K562 (cell line): ENCODE results near the gene CDKN2AIPNL. TPM values are rescaled to one million over a fixed set of nuclear protein-coding genes. Genes with fewer than 3 reads are reported as not detected.

ENCODE experiments used
- ATAC-seq: fragments of 200-7000 bp; cut with Tn5 transposase; 3 replicates; pipeline ENCODE4 v1.9.1; 2020; ENCODE audit warnings: moderate library complexity
- BruUV-seq: library from RNA; stranded (reverse); fragments of 400-500 nt; replicated peaks from 2 replicates; lab custom pipeline; 2021; lab: Mats Ljungman, UMichigan
- CTCF ChIA-PET: fragments of 300-600 bp; formaldehyde crosslinking; extraction: SDS; loops from one replicate; lab custom pipeline; 2021; ENCODE audit warnings: low intra/inter-chr PET ratio; lab: Yijun Ruan, JAX
- POLR2A ChIA-PET: fragments of 300-600, 350-650 bp; sonication (Branson Sonifier 250); formaldehyde crosslinking; extraction: SDS; loops from one replicate; lab custom pipeline; 2021; ENCODE audit warnings: antibody characterized with exemption, inconsistent platforms; lab: Yijun Ruan, JAX
- DNase-seq, 4 experiments: peaks; one replicate each; pipeline versions ENCODE4 v3.0.0 to v3.0.0-alpha.2; 2011 to 2018; ENCODE audit warnings: low spot score in 3 of 4, mixed read lengths in 3 of 4; ENCODE audit errors: extremely low read depth in 1 of 4
- FAIRE-seq: peaks from 2 replicates; lab custom pipeline; 2011; peaks lifted over from hg19 to GRCh38; lab: Jason Lieb, UNC
- H2AFZ ChIP-seq: 2 replicates; pipeline ENCODE4 v1.6.0; 2011; ENCODE audit warnings: low read depth, low read length, control low read depth, inconsistent platforms
- H3K27ac ChIP-seq: fragments of 200-600 bp; 3 replicates; pipeline ENCODE4 v1.8.0; 2011; ENCODE audit warnings: low read depth, mild to moderate bottlenecking, control low read depth, inconsistent platforms, low read length, moderate library complexity, mixed read lengths; ENCODE audit errors: extremely low read depth
- H3K27me3 ChIP-seq, 2 experiments: fragments of 300-600 bp in 1 of 2; 2 replicates in 1 of 2; 3 replicates in 1 of 2; pipeline versions ENCODE4 v1.6.0 to v1.8.0; 2011; ENCODE audit warnings: inconsistent platforms in 2 of 2, low read length in 2 of 2, mild to moderate bottlenecking in 1 of 2, mixed read lengths in 1 of 2, moderate library complexity in 1 of 2; ENCODE audit not compliant: control insufficient read depth in 2 of 2, insufficient read depth in 2 of 2
- H3K36me3 ChIP-seq: fragments of 300-600 bp; 3 replicates; pipeline ENCODE4 v1.8.0; 2011; ENCODE audit warnings: mild to moderate bottlenecking, low read length, inconsistent platforms; ENCODE audit not compliant: control insufficient read depth, insufficient read depth
- H3K4me1 ChIP-seq, 2 experiments: fragments of 200-600 bp in 1 of 2; replicated peaks in 1 of 2; 2 replicates in 1 of 2; 3 replicates in 1 of 2; pipeline versions ENCODE4 v1.5.1 to v1.8.0; 2011; ENCODE audit warnings: inconsistent platforms in 2 of 2, low read length in 2 of 2, mild to moderate bottlenecking in 1 of 2, mixed read lengths in 1 of 2, moderate library complexity in 1 of 2; ENCODE audit not compliant: control insufficient read depth in 2 of 2, insufficient read depth in 2 of 2
- H3K4me2 ChIP-seq: 2 replicates; pipeline ENCODE4 v1.6.1; 2011; ENCODE audit warnings: low read length, control low read depth, inconsistent platforms, mixed read lengths; ENCODE audit not compliant: insufficient read depth
- H3K4me3 ChIP-seq: fragments of 200-600 bp; sonication (generic), shearing (Covaris generic); 2 replicates; pipeline ENCODE4 v1.5.1; 2016; ENCODE audit warnings: control low read depth, inconsistent platforms
- H3K79me2 ChIP-seq: fragments of 200-600 bp; 3 replicates; pipeline ENCODE4 v1.8.0; 2011; ENCODE audit warnings: low read length, inconsistent platforms; ENCODE audit not compliant: control insufficient read depth, insufficient read depth
- H3K9ac ChIP-seq, 2 experiments: 2 replicates each; pipeline versions ENCODE4 v1.6.0 to v1.6.1; 2011; ENCODE audit warnings: low read depth in 2 of 2, low read length in 2 of 2, control low read depth in 1 of 2, inconsistent platforms in 1 of 2, mild to moderate bottlenecking in 1 of 2, mixed read lengths in 1 of 2; ENCODE audit not compliant: insufficient read depth in 1 of 2
- H3K9me1 ChIP-seq: one replicate; pipeline ENCODE4 v1.6.0; 2011; ENCODE audit warnings: inconsistent platforms, mild to moderate bottlenecking, low read length, moderate library complexity; ENCODE audit not compliant: control insufficient read depth, insufficient read depth
- H3K9me3 ChIP-seq: replicated peaks from 2 replicates; pipeline ENCODE4 v1.5.1; 2011; ENCODE audit warnings: low read depth, low read length, inconsistent platforms; ENCODE audit not compliant: control insufficient read depth, insufficient read depth
- H4K20me1 ChIP-seq: replicated peaks from 2 replicates; pipeline ENCODE4 v1.6.1; 2011; ENCODE audit warnings: low read length, inconsistent platforms, mixed read lengths; ENCODE audit not compliant: control insufficient read depth, insufficient read depth
- E2F3 ChIP-seq: fragments of 250-450 bp; sonication (Bioruptor Pico); IDR thresholded peaks from 2 replicates; pipeline ENCODE4 v1.4.0; 2020; ENCODE audit warnings: mild to moderate bottlenecking
- IRF9 ChIP-seq: fragments of 450-650 bp; IDR thresholded peaks from 2 replicates; pipeline ENCODE4 v1.6.1; 2016; ENCODE audit warnings: missing biosample characterization, missing genetic modification characterization
- NFIC ChIP-seq: fragments of 450-650 bp; IDR thresholded peaks from 2 replicates; pipeline ENCODE4 v1.6.1; 2017; ENCODE audit warnings: mild to moderate bottlenecking, inconsistent platforms
- RBM25 ChIP-seq: fragments of 200-400 bp; formaldehyde crosslinking; IDR thresholded peaks from 2 replicates; pipeline ENCODE4 v1.6.1; 2018; ENCODE audit warnings: low read length, low read depth, moderate library complexity; ENCODE audit not compliant: severe bottlenecking
- SP1 ChIP-seq: sonication (generic); formaldehyde crosslinking; IDR thresholded peaks from 2 replicates; pipeline ENCODE4 v1.8.1; 2022; ENCODE audit warnings: mild to moderate bottlenecking, missing genetic modification reagents
- WGBS: fragments of 100-300 bp; shearing (Covaris generic); methylation state at CpG from one replicate; pipeline ENCODE4 v1.1.6; 2016; ENCODE audit warnings: low coverage, mixed read lengths; ENCODE audit not compliant: insufficient coverage; ENCODE audit errors: missing lambda C conversion rate; 5-methylcytosine and 5-hydroxymethylcytosine counted together
- in situ Hi-C: fragments of 300-500 bp; cut with MboI; formaldehyde crosslinking; loops from 4 replicates; pipeline ENCODE4 v1.15.0; 2018; ENCODE audit warnings: inconsistent platforms, mixed read lengths
- intact Hi-C: fragments of 100-400 bp; cut with micrococcal nuclease; formaldehyde crosslinking; loops from 2 replicates; pipeline ENCODE4 v1.14.2; 2022
- polyA plus RNA-seq, 8 experiments: library from polyadenylated mRNA; depleted of rRNA in 4 of 8; stranded (reverse) in 5 of 8; unstranded in 3 of 8; fragments of >200 nt; fragmentation: Nextera tagmentation in 2 of 8; fragmentation: Illumina TruSeq in 1 of 8; extraction: Ambion mirVana in 2 of 8; extraction: Trizol in 1 of 8; gene quantifications; 2 replicates each; pipeline versions ENCODE4 v1.2.1 to v1.2.3, GENCODE V29; 2011 to 2014; ENCODE audit warnings: inconsistent platforms in 1 of 8, missing spikeins in 1 of 8
- total RNA-seq, 7 experiments: library from RNA; depleted of rRNA in 6 of 7; stranded (reverse); fragments of >200 nt in 6 of 7; fragmentation: Illumina TruSeq in 2 of 7; extraction: Trizol in 2 of 7; gene quantifications; 2 replicates each; pipeline versions ENCODE4 v1.2.1 to v1.2.3, GENCODE V29; 2011 to 2021; ENCODE audit warnings: low replicate concordance in 1 of 7

CDKN2AIPNL gene
- total and polyA plus RNA-seq, 9 of the 15 experiments (the other 6 are each of a cell fraction or from before 2014, with no cell fraction given) = 19.9 to 46.9 (median 42.2) TPM

GRCh38 chr5:134459010-134459403, 47.3 kb upstream of the CDKN2AIPNL start:
- BruUV-seq = no TSS peak
- H3K9me1 ChIP-seq = no peaks in the 10 kb centered on the region
- intact Hi-C loops = no loop called here
- H3K9me3 ChIP-seq = no peaks in the 10 kb centered on the region
- no peak for ATAC-seq
- no peak for FAIRE-seq
- H3K79me2 ChIP-seq = no peaks in the 10 kb centered on the region
- H3K4me3 ChIP-seq = no peak overlapping the region
- no peaks in the 10 kb centered on the region for H3K27me3 ChIP-seq
- no peak overlapping the region for H3K27ac ChIP-seq
- DNase-seq = peak in 2 of 4 experiments; percentile 8 to 10
- 66% methylated on average over 8 of the region's 8 CpGs for WGBS
- CTCF ChIA-PET = no interaction called here
- peak overlapping the region in 1 of 2 experiments; percentile 62; a peak in 2 of 4 replicates for H3K9ac ChIP-seq
- TF ChIP-seq SP1 (CRISPR knock-in tag) = no peak
- no peak for TF ChIP-seq RBM25
- no peak for TF ChIP-seq E2F3 (CRISPR knock-in tag)
- TF ChIP-seq IRF9 (tag) = no peak
- peak; percentile 61 for TF ChIP-seq NFIC
- H3K36me3 ChIP-seq = no peaks in the 10 kb centered on the region
- no peak overlapping the region for H2AFZ ChIP-seq
- no peaks in the 10 kb centered on the region for H4K20me1 ChIP-seq
- in situ Hi-C loops = no loop called here
- H3K4me2 ChIP-seq = no peak overlapping the region
- peaks cover 3 to 13% of the 10 kb centered on the region in 2 experiments; a peak in 3 of 5 replicates for H3K4me1 ChIP-seq
- POLR2A ChIA-PET = interaction anchor here (0.6 kb wide), 2 partner anchors 66 to 79 kb away, joined by 3 to 4 read pairs; no protein-coding TSS in a partner anchor
